Activated CD4-positive, CD25-positive, alpha-beta regulatory T cell treated with anti-CD3 and anti-CD28 coated beads, Interleukin-2, amount 50 U/mL, for 16 hours (primary cell): ENCODE measurements around the gene NUDT8.
"Not testable (repeated sequence)": the region's sequence is repeated elsewhere in the genome, so short reads cannot be mapped to it uniquely, and the experiment has no call there.

ENCODE experiments used
- DNase-seq: peaks from one replicate; pipeline ENCODE4 v3.0.0-alpha.2; 2020; ENCODE audit warnings: low read depth, low spot score

The NUDT8 gene

DNA sequence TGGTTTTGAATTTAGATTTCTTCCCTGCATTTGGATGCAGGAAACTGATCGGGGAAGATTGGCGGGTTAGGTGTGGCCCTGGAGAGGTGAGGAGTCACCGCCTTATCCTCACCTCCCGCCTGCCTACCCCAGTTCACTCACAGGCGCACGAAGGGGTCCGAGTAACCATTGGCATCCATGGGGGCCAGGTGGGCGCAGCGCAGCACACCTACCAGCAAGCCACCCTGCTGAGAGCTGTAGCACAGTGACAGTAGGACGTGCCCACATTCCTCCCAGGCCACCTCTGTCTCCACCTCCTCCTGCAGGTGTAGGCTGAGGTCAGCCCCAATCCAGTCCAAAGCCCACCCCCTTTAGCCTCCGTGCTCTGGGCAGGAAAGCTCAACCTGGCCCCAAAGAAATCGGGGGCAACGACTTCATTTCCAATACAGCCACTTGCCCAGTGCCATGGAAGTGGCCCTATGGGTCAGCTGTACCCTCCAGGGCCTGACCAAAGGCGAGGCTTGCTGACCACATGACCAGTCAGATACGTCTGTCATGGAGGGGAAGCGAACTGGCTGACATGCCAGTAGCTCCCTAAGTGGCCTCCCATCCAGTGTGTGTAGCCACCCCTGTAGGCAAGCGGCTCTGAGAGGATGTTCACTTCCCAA is 16.3 kb downstream of the NUDT8 start:
- DNase-seq, result no peak

DNA sequence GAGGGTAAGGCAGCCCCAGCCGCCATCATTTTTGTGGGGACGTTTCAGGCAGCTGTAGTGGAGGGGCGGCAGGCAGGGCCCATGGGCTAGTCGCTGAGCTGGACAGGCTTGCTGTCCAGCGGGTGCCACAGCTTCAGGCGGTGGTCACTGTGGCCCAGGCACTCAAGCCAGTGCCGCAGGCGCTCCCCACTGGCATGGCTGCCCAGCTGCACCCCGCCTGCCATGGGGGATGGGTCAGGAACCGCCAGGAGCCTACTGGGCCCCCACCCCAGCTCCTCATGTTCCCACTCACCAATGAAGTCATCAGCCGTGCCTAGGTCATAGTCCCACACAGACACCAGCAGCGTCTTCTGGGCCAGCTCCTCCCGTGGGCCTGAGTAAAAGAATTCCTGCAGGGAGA is 17.0 kb downstream of the NUDT8 start:
- no peak for DNase-seq

DNA sequence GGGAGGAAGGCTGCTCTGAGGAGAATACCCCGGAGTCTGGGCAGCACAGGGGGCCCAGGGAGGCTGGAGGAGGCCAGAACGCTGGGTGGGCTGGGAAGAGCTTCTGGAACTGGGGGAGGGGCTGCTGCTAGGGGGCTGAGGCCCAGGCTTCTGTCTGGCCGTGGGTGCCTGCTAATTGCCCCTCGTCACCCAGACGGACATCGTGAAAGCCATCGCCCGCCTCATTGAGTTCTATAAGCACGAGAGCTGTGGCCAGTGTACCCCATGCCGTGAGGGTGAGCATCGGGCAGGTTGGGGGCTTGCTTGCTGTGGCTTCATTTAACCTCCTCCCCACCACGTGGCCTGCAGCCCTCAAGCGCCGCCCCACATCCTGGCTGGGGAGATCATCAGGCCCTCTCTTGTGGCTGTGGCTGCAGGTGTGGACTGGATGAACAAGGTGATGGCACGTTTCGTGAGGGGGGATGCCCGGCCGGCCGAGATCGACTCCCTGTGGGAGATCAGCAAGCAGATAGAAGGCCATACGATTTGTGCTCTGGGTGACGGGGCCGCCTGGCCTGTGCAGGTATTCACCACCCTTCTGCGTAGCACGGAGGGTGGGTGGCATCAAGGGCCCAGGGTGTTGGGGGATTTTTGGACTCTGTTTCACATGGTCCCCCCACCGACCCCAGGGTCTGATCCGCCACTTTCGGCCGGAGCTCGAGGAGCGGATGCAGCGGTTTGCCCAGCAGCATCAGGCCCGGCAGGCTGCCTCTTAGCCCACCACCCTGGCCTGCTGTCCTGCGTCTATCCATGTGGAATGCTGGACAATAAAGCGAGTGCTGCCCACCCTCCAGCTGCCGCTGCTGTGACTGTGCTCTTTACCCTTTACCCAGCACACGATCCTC is 17.8 kb downstream of the NUDT8 start:
- no peak for DNase-seq

DNA sequence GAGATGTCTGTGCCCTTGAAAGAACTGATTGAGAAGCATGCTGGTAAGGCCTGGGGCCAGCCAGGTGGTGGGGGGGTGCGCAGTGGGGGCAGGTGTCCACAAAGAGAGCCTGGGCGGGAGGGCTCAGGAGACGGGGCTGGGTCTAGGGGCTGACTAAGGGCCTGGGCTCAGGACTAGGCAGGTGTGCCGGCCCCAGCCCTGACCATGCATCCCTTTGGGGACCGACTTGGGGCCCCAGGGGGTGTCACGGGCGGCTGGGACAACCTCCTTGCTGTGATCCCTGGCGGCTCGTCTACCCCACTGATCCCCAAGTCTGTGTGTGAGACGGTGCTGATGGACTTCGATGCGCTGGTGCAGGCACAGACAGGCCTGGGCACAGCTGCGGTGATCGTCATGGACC is 18.6 kb downstream of the NUDT8 start:
- no peak for DNase-seq

DNA sequence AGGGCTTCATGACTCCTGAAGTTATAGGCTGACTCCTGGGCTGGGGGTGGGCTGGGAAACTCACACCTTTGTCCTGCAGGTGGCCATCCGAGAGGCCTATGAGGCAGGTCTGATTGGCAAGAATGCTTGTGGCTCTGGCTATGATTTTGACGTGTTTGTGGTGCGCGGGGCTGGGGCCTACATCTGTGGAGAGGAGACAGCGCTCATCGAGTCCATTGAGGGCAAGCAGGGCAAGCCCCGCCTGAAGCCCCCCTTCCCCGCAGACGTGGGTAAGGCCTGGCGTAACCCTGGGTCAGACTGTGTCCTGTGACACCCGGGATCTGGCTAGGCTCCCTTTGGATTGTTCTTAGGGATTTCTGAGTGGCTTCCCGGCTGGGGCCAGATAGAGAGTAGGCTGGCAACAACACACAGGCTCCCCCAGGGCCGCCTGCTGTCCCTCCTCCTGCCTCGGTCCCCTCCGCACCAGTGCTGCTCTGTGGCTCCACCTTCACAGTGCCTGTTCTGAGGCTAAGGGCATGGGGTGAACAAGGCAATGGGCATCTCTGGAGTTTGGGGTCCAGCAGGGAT is 19.4 kb downstream of the NUDT8 start:
- no peak for DNase-seq

DNA sequence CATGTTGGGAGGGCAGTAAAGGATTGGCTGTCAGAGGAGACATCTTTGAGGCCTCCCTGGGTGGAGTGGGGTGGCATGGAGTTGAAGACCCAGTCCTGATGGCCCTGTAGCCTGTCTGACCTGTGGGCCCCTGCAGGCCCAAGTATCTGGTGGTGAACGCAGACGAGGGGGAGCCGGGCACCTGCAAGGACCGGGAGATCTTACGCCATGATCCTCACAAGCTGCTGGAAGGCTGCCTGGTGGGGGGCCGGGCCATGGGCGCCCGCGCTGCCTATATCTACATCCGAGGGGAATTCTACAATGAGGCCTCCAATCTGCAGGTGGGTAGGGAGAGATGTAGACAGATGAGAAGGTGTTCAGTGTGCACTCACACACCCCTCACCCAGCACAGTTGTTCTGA is 20.4 kb downstream of the NUDT8 start:
- DNase-seq, result no peak

DNA sequence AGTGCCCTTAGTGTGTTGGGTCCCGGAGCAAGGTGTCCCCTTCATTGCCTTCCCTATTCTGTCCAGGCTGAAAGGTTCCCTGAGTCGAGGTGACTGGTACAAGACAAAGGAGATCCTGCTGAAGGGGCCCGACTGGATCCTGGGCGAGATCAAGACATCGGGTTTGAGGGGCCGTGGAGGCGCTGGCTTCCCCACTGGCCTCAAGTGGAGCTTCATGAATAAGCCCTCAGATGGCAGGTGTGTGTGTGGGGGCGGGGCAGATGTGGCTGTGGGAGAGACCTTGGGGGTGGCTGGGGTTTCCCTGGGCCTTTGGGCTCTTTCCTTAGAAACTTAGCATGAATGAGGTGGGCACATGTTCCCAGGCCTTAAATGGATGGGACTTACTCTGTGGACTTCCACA is 21.3 kb downstream of the NUDT8 start:
- DNase-seq, result no peak

DNA sequence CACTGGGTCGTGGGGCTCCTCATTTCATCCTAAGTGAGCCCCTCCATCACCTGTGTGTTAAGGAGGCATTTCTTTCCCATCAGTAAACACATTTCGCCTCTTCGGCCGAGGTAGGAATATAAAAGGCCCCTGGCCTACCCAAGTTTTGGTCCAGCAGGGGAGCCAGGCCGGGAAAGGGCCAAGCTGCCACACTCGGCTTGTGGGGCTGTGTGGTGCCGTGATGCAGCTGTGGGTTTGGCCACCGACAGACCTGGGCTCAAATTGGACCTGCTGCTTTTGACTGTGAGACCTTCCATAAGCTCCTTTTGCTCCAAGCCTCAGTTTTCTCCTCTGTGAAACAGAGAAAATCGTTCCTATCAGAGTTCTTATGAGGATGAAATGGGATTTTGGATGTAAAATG is 22.2 kb downstream of the NUDT8 start:
- DNase-seq, result no peak

DNA sequence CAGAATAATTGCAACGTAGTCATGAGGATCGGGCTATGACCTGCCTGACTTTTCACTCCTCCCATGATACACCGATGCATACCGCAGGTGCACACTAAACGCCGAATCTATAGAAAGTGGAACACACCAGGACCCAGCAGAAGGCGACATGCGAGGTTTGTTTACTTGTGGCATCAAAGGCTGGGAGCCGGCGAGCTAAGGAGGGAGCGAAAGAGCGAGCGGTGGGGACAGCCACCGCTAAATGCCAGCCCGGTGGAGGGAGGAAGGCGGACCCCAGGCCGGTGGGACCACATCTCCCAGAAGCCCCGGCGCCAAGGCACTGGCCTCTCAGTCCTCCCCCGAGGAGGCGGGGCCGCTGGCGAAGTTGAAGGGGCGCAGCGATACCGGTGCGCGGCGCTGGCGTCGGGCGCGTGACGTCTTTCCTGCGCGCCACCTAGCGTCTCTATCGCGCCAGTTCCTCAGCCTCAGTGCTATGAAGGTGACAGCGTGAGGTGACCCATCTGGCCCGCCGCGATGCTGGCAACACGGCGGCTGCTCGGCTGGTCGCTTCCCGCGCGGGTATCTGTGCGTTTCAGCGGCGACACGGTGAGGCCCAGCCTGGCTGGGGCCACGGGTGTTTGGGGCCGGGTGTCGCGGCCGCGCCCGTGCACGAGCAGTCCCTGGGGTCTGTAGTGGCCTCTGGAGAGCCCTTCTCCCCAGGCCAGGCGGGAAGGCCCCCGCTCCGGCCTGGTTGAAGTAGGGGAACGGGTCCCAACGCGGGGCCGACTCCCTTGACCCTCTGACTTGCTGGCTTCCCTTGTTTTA is 23.0 kb downstream of the NUDT8 start, which contains the start of gene NDUFV1:
NDUFV1 (plus strand) TSS at position 445 of the 804 bp plus-strand sequence; CDS start at position 514, 69 bp downstream.
- peak; percentile 93 for DNase-seq

DNA sequence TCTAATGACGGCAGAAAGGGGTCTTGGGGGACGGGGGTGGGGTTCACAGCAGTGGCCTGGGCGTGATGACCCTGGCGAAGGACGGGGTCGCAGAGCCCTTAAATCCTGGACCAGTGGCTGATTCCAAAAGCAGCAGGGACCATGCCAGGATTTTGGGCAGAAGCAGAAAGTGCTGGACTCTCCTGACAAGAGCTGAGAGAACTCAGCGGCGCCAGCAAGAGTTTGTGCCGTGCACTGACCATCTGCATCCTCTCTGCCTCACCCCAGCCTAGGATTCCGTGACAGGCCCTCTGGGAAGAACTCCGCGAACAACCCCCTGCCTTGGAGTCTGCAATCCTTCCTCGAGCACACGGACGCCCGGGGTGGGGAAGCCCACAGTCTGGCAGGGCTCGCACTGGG is 23.6 kb downstream of the NUDT8 start:
- DNase-seq, result no peak

DNA sequence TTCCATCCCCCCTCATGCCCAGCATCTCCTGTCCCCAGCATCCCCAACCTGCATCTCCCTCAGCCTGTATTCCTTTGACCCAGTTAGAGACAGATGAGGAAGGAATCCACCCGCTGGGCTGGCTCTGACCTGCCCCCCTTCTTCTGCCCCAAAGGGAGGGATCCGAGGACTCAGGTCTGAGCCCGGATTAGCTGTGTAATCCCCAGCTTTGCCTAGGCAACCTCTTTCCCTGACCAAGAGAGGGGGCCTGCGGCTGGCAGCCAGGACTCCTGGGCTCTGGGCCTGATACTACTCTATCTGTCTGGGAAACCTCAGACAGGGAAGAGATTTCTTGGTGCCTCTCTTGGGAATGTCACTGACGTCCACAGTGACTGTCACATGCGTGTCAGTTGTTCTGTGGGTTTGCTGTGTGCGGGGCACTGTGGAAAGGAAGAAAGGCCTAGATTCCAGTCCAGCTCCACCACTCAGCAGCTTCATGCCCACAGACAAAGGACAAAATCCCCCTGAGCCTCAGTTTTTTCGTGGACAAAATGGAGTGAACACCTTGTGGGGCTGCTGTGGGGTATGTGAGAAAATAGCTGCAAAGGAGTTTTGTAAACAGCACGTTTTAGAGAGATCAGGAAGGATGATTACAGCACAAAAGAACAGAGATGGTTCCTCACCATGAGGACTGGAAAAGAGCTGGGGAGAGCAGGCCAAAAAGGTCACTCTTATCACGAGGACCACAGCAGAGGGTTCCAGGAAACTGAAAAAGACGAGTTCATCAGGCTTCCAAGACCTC is 24.3 kb downstream of the NUDT8 start:
- DNase-seq, result no peak

DNA sequence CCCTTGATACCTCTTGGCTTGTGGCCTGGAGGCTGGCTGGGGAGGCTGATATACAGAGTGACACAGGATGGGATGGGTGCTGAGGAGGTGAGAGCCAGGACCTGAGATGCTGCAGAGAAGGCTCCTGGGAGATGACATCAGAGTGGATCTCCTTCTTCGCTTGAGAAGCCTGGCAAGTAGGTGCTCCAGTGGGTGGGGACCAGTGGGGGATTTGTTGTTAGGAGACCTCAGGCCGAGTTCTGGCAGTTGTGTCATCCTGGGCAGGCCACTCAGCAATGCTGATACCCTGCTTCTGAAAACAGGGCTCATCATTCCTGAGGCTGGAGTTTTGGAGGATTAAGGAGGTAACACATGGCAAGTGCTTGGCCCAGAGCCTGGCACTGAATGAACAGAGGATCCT is 24.9 kb downstream of the NUDT8 start:
- no peak for DNase-seq

DNA sequence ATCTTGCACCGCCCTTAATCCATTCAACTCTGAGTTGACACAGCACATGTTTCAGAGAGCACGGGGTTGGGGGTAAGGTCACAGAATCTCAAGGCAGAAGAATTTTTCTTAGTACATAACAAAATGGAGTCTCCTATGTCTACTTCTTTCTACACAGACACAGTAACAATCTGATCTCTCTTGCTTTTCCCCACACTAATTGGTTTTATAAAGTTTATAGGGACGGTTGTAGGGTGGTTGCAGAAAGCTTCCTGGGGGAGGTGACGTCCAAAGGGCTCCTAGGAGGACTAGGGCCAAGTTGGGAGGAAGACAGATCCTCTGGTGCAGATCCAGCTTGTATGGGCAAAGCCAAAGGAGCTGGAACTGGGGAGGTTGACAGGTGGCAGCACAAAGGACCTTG is 25.6 kb downstream of the NUDT8 start:
- not testable (repeated sequence) for DNase-seq

DNA sequence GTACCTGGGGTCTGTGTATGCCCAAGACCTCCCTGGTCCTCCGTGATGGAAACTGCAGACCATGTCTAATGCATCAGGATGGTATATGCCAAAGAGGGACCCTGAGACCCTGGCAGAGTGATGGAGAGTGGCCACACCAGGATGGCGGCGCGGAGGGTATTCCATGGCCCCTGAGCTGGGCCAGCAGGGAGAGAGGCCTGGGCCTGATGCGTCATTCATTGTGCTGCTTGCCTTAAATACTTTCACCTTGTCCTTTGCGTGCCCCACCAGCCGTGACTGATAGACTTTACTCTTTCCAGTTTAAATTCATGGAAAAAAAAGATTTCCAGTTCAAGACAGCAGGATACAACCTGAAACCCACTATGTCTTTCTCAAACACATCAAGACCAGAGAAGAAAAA is 28.6 kb downstream of the NUDT8 start:
- no peak for DNase-seq

DNA sequence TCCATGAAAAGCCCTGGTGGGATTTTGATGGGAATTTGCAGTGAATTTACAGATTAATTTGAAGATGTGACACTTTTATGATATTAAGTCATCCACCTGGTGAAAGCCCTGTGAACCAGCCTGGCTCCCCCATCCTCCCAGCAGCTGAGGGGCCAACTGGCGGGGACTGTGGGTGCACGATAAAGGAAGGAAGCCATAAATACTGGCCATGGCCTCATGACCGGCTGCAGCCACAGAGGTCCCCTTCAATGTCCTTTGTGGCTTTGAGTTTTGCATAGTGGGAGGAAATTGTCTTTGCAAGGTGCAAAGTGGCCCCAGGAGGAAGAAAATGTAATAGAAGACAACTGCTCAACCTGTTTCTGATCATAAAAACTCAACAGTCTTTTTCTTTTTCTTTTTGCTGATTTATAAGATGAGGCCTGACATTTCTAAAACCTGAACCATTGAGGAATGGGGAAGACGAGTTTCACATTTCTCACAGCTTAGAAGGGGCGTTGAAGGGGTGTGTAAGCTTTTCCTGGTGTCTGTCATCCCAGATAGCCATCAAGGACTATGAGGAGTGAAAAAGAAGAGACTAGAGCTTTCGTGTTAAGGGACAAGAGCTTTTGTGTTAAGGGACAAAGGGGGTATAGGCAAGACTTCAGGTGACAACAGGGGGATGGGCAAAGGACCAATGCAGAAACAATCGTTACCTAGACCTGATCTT is 29.3 kb downstream of the NUDT8 start:
- DNase-seq, result no peak

DNA sequence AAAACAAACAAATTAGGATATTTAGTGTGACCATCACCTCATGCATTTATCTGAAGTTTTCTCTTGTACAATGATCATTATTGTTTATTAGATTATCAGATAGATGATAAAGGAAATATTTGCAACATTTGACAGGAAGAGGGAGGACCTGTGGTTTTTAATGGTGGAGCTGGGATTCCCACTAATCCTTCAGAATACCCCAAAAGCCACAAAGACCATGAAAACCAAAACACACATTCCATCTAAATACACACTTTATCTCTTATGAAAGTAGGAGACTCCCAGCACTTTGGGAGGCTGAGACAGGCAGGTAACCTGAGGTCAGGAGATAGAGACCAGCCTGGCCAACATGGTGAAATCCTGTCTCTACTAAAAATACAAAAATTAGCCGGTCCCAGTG is 30.6 kb downstream of the NUDT8 start:
- DNase-seq, result no peak

DNA sequence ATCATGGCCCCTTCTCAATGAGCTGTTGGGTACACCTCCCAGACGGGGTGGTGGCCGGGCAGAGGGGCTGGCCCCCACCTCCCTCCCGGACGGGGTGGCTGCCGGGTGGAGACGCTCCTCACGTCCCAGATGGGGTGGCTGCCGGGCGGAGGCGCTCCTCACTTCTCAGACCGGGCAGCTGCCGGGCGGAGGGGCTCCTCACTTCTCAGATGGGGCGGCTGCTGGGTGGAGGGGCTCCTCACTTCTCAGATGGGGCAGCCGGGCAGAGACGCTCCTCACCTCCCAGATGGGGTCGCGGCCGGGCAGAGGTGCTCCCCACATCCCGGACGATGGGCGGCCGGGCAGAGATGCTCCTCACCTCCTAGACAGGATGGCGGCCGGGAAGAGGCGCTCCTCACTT is 31.8 kb downstream of the NUDT8 start:
- DNase-seq, result not testable (repeated sequence)

DNA sequence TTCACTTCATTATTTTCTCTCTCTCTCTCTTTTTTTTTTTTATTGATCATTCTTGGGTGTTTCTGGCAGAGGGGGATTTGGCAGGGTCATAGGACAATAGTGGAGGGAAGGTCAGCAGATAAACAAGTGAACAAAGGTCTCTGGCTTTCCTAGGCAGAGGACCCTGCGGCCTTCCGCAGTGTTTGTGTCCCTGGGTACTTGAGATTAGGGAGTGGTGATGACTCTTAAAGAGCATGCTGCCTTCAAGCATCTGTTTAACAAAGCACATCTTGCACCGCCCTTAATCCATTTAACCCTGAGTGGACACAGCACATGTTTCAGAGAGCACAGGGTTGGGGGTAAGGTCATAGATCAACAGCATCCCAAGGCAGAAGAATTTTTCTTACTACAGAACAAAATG is 32.3 kb downstream of the NUDT8 start:
- DNase-seq, result not testable (repeated sequence)

DNA sequence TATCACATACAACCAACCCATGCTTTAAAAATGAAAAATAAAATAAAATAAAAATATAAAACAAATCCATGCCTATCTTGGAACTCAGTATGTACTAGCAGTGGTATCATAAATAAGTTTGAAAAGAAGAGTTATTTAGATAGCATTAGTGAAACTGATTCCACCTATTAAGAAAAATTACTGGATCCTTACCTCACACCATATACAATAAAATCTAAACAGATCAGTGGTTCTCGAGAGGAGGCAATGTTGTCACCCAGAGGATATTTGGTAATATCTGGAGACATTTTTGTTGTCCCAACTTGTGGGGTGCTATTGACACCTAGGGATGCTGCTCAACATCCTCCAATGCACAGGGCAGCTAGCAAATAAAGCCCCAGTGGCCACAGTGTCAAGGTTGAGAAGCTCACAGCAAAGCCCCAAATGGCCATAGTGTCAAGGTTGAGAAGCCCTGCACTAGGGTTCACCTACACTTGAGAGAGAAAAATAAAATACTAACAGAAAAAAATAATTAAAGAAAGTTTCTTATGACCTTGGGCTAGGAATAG is 32.9 kb downstream of the NUDT8 start:
- no peak for DNase-seq

DNA sequence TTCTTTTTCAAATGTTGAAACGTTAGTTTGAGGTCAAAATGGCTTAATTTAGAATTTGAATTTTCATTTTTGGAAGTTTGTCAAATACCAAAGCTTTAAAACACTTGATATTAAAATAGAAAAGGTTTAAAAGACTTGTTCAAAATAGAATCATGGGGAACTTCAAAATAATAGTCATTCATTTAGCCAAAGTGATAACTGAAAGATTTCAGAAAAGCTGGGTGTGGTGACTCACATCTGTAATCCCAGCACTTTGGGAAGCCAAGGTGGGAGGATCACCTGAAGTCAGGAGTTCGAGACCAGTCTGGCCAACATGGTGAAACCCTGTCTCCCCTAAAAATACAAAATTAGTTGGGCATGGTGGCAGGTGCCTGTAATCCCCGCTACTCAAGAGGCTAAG is 35.3 kb downstream of the NUDT8 start:
- no peak for DNase-seq
